ENCODE measurements around the gene BMX. TPM values are rescaled to one million over a fixed set of nuclear protein-coding genes. Genes with fewer than 3 reads are reported as not detected.

Gene BMX
- total and polyA plus RNA-seq, 3 donors from 2014 or later, result 0.12 to 1.2 (median 0.55) TPM

DNA sequence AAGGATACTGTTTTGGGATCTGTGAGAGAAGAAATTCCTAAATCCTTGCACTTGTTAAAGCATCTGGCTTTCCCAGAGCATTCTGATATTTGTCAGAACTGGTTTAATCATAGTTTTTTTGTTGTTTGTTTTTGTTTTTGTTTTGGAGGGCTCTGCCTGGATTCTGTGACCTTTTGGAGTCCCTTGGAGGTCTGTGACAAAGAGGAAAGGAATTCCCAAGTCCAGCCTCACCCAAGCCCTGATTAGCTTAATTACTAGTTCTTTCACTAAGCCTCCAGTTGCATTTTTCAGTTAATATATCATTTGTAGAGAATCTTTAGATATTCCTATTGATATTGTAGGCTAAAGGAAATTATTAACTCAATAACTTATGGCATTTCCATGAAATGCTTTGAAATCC, 99.4 kb downstream of the BMX start:
- Histone ChIP-seq H3K4me1 (no peaks in the 10 kb centered on the region), H3K27ac (peak overlapping the region; percentile 18 to 45), H3K9me3 (no peaks in the 10 kb centered on the region), H3K4me3 (no peak overlapping the region), H3K27me3 (no peaks in the 10 kb centered on the region), H3K36me3 (ENCODE audit: low read depth, missing control alignments) (no peaks in the 10 kb centered on the region)
- TF ChIP-seq POLR2A (IDR thresholded peaks at IDR 0.05), result no peak
- TF ChIP-seq, protein P1, sequence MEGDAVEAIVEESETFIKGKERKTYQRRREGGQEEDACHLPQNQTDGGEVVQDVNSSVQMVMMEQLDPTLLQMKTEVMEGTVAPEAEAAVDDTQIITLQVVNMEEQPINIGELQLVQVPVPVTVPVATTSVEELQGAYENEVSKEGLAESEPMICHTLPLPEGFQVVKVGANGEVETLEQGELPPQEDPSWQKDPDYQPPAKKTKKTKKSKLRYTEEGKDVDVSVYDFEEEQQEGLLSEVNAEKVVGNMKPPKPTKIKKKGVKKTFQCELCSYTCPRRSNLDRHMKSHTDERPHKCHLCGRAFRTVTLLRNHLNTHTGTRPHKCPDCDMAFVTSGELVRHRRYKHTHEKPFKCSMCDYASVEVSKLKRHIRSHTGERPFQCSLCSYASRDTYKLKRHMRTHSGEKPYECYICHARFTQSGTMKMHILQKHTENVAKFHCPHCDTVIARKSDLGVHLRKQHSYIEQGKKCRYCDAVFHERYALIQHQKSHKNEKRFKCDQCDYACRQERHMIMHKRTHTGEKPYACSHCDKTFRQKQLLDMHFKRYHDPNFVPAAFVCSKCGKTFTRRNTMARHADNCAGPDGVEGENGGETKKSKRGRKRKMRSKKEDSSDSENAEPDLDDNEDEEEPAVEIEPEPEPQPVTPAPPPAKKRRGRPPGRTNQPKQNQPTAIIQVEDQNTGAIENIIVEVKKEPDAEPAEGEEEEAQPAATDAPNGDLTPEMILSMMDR (IDR thresholded peaks at IDR 0.05), result no peak
- no peak for DNase-seq
- intact Hi-C loops (cut with DNase I; ENCODE audit: low total_unique reads), result no loop called here

DNA sequence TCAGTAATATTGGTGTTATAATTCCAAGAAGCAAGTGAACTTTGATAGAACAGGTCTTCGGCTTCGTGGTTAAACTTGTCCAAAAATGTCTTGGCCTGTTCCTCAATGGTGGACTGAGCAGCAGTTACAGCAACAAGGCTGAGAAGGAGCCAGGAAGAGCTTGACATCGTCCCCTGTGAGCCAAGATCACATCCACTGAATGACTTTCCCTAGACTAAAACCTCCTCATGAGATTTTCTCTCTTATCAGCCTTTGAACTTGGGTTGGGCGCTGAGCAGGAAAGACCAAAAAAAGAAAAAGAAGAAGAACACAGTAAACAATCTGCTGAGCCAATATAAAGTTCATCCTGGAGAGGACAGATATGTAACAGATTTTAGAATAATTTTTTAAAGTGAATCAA, 100.1 kb downstream of the BMX start, which contains the start of gene ACE2:
Gene ACE2, minus strand, starts transcription at position 216 of the 400 bp plus-strand sequence. Its CDS starts 49 bp downstream, at position 167.
- Histone ChIP-seq H3K27ac (peak within 1 kb of the TSS; percentile 18 to 45), H3K4me3 (no peak within 1 kb of the TSS), H3K27me3 (no peaks in the 10 kb centered on the region), H3K9me3 (no peaks in the 10 kb centered on the region), H3K4me1 (no peaks in the 10 kb centered on the region), H3K36me3 (ENCODE audit: low read depth, missing control alignments) (no peaks in the 10 kb centered on the region)
- intact Hi-C loops (cut with DNase I; ENCODE audit: low total_unique reads), result no loop called here
- TF ChIP-seq, protein P1 (IDR thresholded peaks at IDR 0.05), result no peak
- no peak for TF ChIP-seq POLR2A (IDR thresholded peaks at IDR 0.05)
- WGBS, 2 donors, result 32 to 40% methylated on average over 3 to 4 of the region's 4 CpGs
- DNase-seq, result peak; percentile 25

DNA sequence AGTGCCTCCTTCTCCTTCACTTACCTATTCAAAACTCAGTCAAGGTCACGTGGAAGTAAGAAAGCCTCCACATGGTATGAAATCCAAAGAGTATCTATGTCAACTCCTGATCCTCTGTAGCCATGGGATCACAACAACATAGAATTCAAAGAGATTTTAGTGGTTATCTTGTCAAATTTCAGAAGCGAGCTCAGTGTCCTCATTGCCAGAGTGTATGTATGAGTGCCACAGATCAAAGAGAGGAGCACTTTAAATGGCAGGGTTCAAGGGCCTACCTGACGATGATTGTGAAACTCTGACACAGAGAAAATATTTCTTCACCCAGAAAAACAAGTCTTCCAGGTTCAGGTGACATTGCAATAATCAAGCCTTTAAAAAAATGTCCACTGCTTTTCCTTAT, 101.3 kb downstream of the BMX start:
- no peak overlapping the region for H3K4me3 ChIP-seq
- H3K9me3 ChIP-seq, result no peaks in the 10 kb centered on the region
- H3K27ac ChIP-seq, result no peak overlapping the region
- DNase-seq, result no peak
- intact Hi-C loops (cut with DNase I; ENCODE audit: low total_unique reads), result no loop called here
- TF ChIP-seq, protein P1 (IDR thresholded peaks at IDR 0.05), result no peak
- no peak for TF ChIP-seq POLR2A (IDR thresholded peaks at IDR 0.05)
- no peaks in the 10 kb centered on the region for H3K36me3 ChIP-seq (ENCODE audit: low read depth, missing control alignments)
- no peaks in the 10 kb centered on the region for H3K27me3 ChIP-seq
- WGBS, 2 donors, result 87 to 89% methylated on average over 2 to 3 of the region's 3 CpGs
- no peaks in the 10 kb centered on the region for H3K4me1 ChIP-seq

DNA sequence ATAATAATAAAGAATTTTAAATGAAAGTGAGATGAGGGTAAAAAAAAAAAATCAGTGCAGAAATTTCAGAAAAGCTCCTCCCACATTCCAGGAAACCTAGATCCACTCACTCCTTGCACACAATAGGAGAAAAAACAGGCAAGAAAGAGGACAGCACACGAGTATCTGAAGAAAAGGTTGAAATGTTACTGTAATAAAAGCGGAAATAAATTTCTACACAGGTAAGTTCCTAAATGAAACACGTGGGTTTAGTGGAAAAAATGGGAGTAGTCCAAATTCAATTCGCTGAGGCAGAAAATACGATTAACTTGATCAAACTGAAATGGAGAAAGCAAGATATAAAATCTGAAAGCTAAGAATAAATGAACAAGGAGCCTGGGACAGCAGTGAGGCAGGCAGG, 102.2 kb downstream of the BMX start:
- no peaks in the 10 kb centered on the region for H3K9me3 ChIP-seq
- H3K4me1 ChIP-seq, result no peaks in the 10 kb centered on the region
- 65 to 80% methylated on average over 5 of the region's 5 CpGs for WGBS, 2 donors
- H3K27me3 ChIP-seq, result no peaks in the 10 kb centered on the region
- no peaks in the 10 kb centered on the region for H3K36me3 ChIP-seq (ENCODE audit: low read depth, missing control alignments)
- TF ChIP-seq, protein P1 (IDR thresholded peaks at IDR 0.05), result no peak
- no peak for TF ChIP-seq POLR2A (IDR thresholded peaks at IDR 0.05)
- DNase-seq, result no peak
- no peak overlapping the region for H3K4me3 ChIP-seq
- intact Hi-C loops (cut with DNase I; ENCODE audit: low total_unique reads), result no loop called here
- no peak overlapping the region for H3K27ac ChIP-seq

DNA sequence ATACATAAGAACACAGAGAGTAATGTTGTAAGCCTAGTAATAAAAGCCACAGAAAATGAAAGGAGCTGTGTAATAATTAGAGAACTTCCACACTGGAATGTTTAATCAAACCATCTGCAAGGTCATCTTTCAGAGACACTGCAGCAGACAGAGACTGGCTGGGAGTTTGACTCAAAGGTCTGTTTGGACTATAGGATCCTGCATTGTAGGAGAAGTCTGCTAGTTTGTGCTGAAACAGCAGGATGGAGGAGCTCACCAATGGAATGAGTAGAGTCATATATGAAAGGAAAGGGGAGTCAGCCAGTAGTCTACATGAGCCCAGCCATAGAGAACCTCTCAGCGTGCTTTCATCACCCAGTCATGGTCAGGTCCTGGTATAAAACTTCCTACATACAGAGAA, 104.6 kb downstream of the BMX start:
- TF ChIP-seq POLR2A (IDR thresholded peaks at IDR 0.05), result no peak
- TF ChIP-seq, protein P1 (IDR thresholded peaks at IDR 0.05), result no peak
- Histone ChIP-seq H3K4me3 (no peak overlapping the region), H3K27me3 (no peaks in the 10 kb centered on the region), H3K36me3 (ENCODE audit: low read depth, missing control alignments) (no peaks in the 10 kb centered on the region), H3K27ac (no peak overlapping the region), H3K4me1 (no peaks in the 10 kb centered on the region), H3K9me3 (no peaks in the 10 kb centered on the region)
- DNase-seq, result no peak
- intact Hi-C loops (cut with DNase I; ENCODE audit: low total_unique reads), result no loop called here
- 71 to 91% methylated on average over 1 of the region's 1 CpG for WGBS, 2 donors
